ENCODE data around the gene SPRN. TPM values are rescaled to one million over a fixed set of nuclear protein-coding genes. Genes with fewer than 3 reads are reported as not detected.

Gene SPRN
- total RNA-seq, 1 donor from 2014 or later = 0.28 TPM

- DNase-seq (ENCODE audit: low spot score) = no peak
- no peaks in the 10 kb centered on the region for H3K4me1 Mint-ChIP-seq (ENCODE audit: unreplicated experiment)
- H3K27me3 Mint-ChIP-seq (ENCODE audit: unreplicated experiment) = peaks cover 15% of the 10 kb centered on the region
- H3K36me3 Mint-ChIP-seq (ENCODE audit: low read depth, unreplicated experiment) = peaks cover 4% of the 10 kb centered on the region
- H3K9me3 Mint-ChIP-seq (ENCODE audit: unreplicated experiment) = no peaks in the 10 kb centered on the region
- no peak overlapping the region for H3K4me3 Mint-ChIP-seq (ENCODE audit: unreplicated experiment)
- no peak for TF ChIP-seq CTCF (IDR thresholded peaks at IDR 0.05; ENCODE audit: unreplicated experiment)
- H3K27ac Mint-ChIP-seq (ENCODE audit: unreplicated experiment) = no peak overlapping the region
Measured at GRCh38 chr10:133422223-133422806, 2.1 kb downstream of the SPRN start.

- H3K9me3 Mint-ChIP-seq (ENCODE audit: unreplicated experiment) = no peaks in the 10 kb centered on the region
- no peak for DNase-seq (ENCODE audit: low spot score)
- H3K27ac Mint-ChIP-seq (ENCODE audit: unreplicated experiment) = no peak overlapping the region
- no peak for TF ChIP-seq CTCF (IDR thresholded peaks at IDR 0.05; ENCODE audit: unreplicated experiment)
- peaks cover 4% of the 10 kb centered on the region for H3K36me3 Mint-ChIP-seq (ENCODE audit: low read depth, unreplicated experiment)
- H3K27me3 Mint-ChIP-seq (ENCODE audit: unreplicated experiment) = peaks cover 15% of the 10 kb centered on the region
- no peak overlapping the region for H3K4me3 Mint-ChIP-seq (ENCODE audit: unreplicated experiment)
- no peaks in the 10 kb centered on the region for H3K4me1 Mint-ChIP-seq (ENCODE audit: unreplicated experiment)
Measured at GRCh38 chr10:133421336-133422222, 2.8 kb downstream of the SPRN start.

- Mint-ChIP-seq H3K27ac (ENCODE audit: unreplicated experiment) (no peak overlapping the region), H3K27me3 (ENCODE audit: unreplicated experiment) (peaks cover 16% of the 10 kb centered on the region), H3K36me3 (ENCODE audit: low read depth, unreplicated experiment) (peaks cover 11% of the 10 kb centered on the region), H3K4me3 (ENCODE audit: unreplicated experiment) (no peak overlapping the region), H3K9me3 (ENCODE audit: unreplicated experiment) (peaks cover 6% of the 10 kb centered on the region), H3K4me1 (ENCODE audit: unreplicated experiment) (no peaks in the 10 kb centered on the region)
- no peak for DNase-seq (ENCODE audit: low spot score)
- TF ChIP-seq CTCF (IDR thresholded peaks at IDR 0.05; ENCODE audit: unreplicated experiment) = no peak
Measured at GRCh38 chr10:133420579-133420978, 3.8 kb downstream of the SPRN start.

- H3K36me3 Mint-ChIP-seq (ENCODE audit: low read depth, unreplicated experiment) = peaks cover 17% of the 10 kb centered on the region
- H3K27ac Mint-ChIP-seq (ENCODE audit: unreplicated experiment) = no peak overlapping the region
- no peaks in the 10 kb centered on the region for H3K4me1 Mint-ChIP-seq (ENCODE audit: unreplicated experiment)
- no peak overlapping the region for H3K4me3 Mint-ChIP-seq (ENCODE audit: unreplicated experiment)
- TF ChIP-seq CTCF (IDR thresholded peaks at IDR 0.05; ENCODE audit: unreplicated experiment) = no peak
- DNase-seq (ENCODE audit: low spot score) = no peak
- peaks cover 12% of the 10 kb centered on the region for H3K9me3 Mint-ChIP-seq (ENCODE audit: unreplicated experiment)
- peaks cover 16% of the 10 kb centered on the region for H3K27me3 Mint-ChIP-seq (ENCODE audit: unreplicated experiment)
Measured at GRCh38 chr10:133420028-133420427, 4.4 kb downstream of the SPRN start.

Data from endothelial cell (in vitro differentiated cells).